ENCODE results near the gene IGSF11.

The IGSF11 gene

GRCh38 chr3:119018690-119019463 lies 15.8 kb downstream of the IGSF11 start:
- H3K4me3 ChIP-seq (ENCODE audit: low read depth, low read length): no peak overlapping the region
- TF ChIP-seq, protein P1, sequence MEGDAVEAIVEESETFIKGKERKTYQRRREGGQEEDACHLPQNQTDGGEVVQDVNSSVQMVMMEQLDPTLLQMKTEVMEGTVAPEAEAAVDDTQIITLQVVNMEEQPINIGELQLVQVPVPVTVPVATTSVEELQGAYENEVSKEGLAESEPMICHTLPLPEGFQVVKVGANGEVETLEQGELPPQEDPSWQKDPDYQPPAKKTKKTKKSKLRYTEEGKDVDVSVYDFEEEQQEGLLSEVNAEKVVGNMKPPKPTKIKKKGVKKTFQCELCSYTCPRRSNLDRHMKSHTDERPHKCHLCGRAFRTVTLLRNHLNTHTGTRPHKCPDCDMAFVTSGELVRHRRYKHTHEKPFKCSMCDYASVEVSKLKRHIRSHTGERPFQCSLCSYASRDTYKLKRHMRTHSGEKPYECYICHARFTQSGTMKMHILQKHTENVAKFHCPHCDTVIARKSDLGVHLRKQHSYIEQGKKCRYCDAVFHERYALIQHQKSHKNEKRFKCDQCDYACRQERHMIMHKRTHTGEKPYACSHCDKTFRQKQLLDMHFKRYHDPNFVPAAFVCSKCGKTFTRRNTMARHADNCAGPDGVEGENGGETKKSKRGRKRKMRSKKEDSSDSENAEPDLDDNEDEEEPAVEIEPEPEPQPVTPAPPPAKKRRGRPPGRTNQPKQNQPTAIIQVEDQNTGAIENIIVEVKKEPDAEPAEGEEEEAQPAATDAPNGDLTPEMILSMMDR (IDR thresholded peaks at IDR 0.05; ENCODE audit: insufficient read depth, low read depth, low read length, missing control alignments): no peak

DNA sequence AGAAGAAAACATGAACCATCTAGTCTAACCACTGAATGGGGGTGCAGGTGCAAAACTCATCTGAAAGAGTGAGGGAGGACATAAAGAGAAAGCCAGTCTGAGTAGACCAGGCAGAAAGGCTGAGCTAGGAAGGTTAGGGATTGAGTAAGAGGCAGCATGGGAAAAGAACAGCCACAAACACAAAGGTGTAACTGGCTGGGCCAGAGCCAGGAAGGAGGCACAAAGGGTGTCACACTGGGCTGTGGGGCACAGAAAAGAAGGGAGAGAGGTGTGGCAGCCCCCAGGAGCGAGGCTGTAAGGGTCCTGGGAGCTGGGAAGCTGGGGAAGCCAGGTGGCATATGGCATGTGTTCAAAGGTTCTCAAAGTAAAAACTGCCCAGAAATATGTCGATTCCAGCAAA lies 18.7 kb downstream of the IGSF11 start:
- no peak overlapping the region for H3K4me3 ChIP-seq (ENCODE audit: low read depth, low read length)
- no peak for DNase-seq (ENCODE audit: low read depth)
- TF ChIP-seq, protein P1 (IDR thresholded peaks at IDR 0.05; ENCODE audit: insufficient read depth, low read depth, low read length, missing control alignments): no peak

More at GRCh38 chr3:119018690-119019463, 15.8 kb downstream of the IGSF11 start:
- no peak for DNase-seq (ENCODE audit: low read depth)

DNA sequence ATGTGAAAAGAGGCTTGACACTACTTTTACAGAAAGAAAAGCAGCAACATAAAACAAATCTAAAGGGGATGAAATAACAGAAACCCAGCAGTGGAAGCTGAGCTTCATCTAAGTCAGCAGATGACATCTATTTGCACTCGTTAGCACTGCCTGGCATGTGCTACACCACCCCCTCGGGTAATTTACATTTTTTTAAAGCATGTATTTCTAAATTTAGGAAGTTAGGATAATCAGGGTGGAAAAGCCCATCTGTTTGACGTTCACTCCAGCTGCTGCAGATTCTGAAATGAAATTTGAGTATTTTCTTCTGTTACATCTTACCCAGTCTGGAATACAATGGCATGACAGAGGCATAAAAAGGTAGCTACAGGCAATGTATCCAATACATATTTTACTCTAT lies 20.7 kb downstream of the IGSF11 start:
- no peak for DNase-seq (ENCODE audit: low read depth)
- no peak overlapping the region for H3K4me3 ChIP-seq (ENCODE audit: low read depth, low read length)
- TF ChIP-seq, protein P1 (IDR thresholded peaks at IDR 0.05; ENCODE audit: insufficient read depth, low read depth, low read length, missing control alignments): no peak

GRCh38 chr3:119011528-119011927 lies 23.1 kb downstream of the IGSF11 start:
- TF ChIP-seq, protein P1 (IDR thresholded peaks at IDR 0.05; ENCODE audit: insufficient read depth, low read depth, low read length, missing control alignments): no peak
- no peak for DNase-seq (ENCODE audit: low read depth)

DNA sequence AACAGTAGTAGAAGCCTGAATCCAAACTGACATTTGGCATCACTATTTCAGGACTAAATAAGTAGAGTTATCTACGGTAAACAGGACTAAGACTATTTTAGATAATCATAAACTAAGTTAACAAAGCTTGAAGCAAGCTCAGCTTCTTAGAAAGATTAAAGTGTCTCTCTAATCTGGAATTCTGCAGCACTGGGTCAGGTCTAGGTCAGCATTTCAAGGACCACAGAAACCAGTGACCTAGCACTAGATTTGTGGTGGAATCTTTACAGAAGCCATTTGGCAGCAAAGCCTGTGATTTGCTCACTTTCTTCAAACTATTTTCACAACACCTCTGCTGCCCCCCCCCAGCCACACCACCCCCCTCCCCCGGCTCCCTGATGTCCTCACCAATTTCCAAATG lies 37.5 kb downstream of the IGSF11 start:
- no peak for DNase-seq (ENCODE audit: low read depth)
- TF ChIP-seq, protein P1 (IDR thresholded peaks at IDR 0.05; ENCODE audit: insufficient read depth, low read depth, low read length, missing control alignments): no peak
- H3K4me3 ChIP-seq (ENCODE audit: low read depth, low read length): no peak overlapping the region

More at GRCh38 chr3:119011528-119011927, 23.1 kb downstream of the IGSF11 start:
- H3K4me3 ChIP-seq (ENCODE audit: low read depth, low read length): no peak overlapping the region

GRCh38 chr3:118991775-118992174 lies 42.9 kb downstream of the IGSF11 start:
- no peak overlapping the region for H3K4me3 ChIP-seq (ENCODE audit: low read depth, low read length)
- no peak for DNase-seq (ENCODE audit: low read depth)
- TF ChIP-seq, protein P1 (IDR thresholded peaks at IDR 0.05; ENCODE audit: insufficient read depth, low read depth, low read length, missing control alignments): no peak
